Measurements from ENCODE around the gene NEURL3.

DNA sequence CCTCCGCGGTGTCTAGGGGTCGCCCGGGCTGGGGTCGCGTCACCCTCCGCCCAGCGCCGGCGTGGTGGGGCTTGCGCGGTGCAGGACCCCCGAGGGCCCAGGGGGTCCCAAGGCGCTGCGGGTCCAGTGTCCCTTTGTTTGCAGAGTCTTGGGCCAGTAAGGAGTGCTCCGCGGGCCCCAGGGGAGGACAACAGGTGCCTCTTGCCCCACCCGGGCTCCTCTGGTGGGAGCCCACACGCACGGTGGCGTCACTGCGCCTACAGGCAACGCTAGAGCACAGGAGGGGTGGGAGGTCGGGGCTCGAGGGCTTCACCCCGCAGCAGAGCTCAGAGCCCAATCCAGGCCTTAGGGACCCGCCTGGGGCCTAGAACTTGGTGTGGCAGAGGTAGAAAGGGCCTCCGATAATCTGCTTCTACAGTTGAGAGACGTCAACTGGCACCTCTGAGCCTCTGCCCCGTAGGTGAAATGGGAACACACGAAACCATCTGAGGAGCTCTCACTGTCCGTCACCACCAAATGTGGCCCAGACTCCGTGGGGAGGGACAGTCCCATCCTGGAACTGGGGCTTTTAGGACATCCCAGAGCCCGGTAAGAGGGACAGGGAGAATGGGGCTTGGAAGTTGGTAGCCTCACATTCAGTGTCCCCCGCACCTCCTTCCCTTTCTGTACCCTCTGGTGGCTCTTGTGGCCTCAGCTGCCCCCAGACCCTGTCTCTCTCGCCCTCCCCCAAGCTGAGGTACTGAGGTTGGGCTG lies 32.8 kb upstream of the NEURL3 start:
- TF ChIP-seq POLR2AphosphoS5 (IDR thresholded peaks at IDR 0.05) (no peak), POLR2A (IDR thresholded peaks at IDR 0.05) (no peak)
- TF ChIP-seq, protein P1, sequence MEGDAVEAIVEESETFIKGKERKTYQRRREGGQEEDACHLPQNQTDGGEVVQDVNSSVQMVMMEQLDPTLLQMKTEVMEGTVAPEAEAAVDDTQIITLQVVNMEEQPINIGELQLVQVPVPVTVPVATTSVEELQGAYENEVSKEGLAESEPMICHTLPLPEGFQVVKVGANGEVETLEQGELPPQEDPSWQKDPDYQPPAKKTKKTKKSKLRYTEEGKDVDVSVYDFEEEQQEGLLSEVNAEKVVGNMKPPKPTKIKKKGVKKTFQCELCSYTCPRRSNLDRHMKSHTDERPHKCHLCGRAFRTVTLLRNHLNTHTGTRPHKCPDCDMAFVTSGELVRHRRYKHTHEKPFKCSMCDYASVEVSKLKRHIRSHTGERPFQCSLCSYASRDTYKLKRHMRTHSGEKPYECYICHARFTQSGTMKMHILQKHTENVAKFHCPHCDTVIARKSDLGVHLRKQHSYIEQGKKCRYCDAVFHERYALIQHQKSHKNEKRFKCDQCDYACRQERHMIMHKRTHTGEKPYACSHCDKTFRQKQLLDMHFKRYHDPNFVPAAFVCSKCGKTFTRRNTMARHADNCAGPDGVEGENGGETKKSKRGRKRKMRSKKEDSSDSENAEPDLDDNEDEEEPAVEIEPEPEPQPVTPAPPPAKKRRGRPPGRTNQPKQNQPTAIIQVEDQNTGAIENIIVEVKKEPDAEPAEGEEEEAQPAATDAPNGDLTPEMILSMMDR (IDR thresholded peaks at IDR 0.05) = no peak

Measured in prostate gland (tissue), 2 donors.